OCI-M2 (cell line): ENCODE measurements around the gene LAMC3.
"Not testable (repeated sequence)": the region's sequence is repeated elsewhere in the genome, so short reads cannot be mapped to it uniquely, and the experiment has no call there.

Experiments used
- DNase-seq: peaks from one replicate; lab custom pipeline; 2025; ENCODE audit not compliant: unreplicated experiment; lab: John Stamatoyannopoulos, UW

LAMC3 gene

GRCh38 chr9:131095666-131096268 is 86.8 kb downstream of the LAMC3 start:
- DNase-seq: no peak

DNA sequence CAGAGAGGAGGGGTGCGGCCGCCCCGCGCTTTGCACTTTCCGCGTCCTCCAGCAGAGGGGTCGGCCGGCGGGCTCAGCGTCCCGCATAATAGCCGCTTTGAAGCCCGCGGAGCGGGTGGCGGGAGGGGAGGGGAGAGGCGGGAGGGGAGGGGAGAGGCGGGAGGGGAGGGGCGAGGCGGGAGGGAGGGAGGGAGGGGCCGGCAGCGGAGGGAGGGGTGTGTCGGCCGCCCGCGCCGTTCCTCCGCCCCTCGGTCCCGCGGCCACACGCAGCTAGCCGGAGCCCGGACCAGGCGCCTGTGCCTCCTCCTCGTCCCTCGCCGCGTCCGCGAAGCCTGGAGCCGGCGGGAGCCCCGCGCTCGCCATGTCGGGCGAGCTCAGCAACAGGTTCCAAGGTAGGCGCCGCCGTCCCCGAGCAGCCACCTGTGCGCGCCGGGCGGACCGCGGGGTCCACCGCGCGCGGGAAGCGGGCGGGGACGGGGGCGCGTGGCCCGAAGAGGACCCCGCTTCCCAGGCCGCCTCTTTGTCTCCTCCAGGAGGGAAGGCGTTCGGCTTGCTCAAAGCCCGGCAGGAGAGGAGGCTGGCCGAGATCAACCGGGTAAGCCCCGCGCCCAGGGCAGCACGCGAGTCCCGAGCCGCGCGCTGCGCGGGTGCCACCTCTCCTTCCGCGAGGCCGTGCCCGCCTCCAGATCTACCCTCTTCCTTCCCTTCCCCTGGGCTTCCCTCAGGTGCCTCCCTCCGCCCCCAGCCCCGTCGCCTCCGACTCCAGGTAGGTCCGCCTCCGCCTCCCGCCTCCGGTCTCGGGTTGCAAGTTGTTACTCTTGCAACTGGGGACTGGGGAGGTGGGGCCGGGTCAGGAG is 87.5 kb downstream of the LAMC3 start, which contains the start of gene AIF1L:
Gene AIF1L, plus strand, starts transcription at position 263 of the 857 bp plus-strand sequence. Its CDS starts 99 bp downstream, at position 362.
- DNase-seq: no peak

GRCh38 chr9:131097126-131097947 is 88.4 kb downstream of the LAMC3 start:
- DNase-seq: no peak

DNA sequence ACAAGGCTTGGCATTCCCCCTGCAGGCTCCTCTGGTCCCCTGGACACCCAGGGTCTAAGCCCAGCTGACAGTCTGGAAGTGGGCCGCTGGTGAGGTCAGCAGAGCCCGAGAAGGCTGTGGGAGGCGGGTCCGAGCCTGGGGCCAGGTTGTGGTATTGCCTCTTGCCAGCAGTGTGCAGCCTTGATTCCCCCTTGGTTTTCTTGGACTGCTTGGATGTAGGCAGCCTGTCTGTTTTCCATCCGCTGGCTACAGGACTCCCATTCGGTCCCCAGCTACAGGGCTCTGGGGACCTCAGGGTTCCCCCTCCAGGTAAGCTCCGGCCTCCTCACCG is 88.9 kb downstream of the LAMC3 start:
- no peak for DNase-seq

- DNase-seq: no peak
Measured at GRCh38 chr9:131098391-131099101, 89.6 kb downstream of the LAMC3 start.

GRCh38 chr9:131099102-131099606 is 90.2 kb downstream of the LAMC3 start:
- DNase-seq: no peak

- DNase-seq: not testable (repeated sequence)
Measured at GRCh38 chr9:131099845-131100244, 90.9 kb downstream of the LAMC3 start.

DNA sequence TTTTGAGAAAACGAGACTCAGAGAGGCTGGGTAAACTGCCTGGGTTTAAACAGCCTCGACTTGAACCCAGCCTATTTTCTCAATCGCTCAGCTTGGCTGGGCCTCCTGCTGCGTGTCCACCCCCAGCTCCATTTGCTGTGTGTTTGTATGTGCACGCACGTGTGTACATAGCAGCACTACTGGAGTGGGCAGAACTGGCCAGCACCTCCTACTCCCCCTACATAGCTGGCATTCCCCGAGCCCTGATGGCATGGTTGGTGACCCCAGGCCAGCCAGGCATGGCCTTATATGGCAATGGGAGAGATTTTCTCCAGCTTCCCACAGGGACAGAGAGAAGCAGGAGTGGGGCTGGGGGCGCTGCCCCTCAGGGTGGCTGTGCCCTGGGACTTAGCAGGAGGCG is 91.5 kb downstream of the LAMC3 start:
- DNase-seq: no peak

GRCh38 chr9:131101207-131101964 is 92.4 kb downstream of the LAMC3 start:
- DNase-seq: no peak

DNA sequence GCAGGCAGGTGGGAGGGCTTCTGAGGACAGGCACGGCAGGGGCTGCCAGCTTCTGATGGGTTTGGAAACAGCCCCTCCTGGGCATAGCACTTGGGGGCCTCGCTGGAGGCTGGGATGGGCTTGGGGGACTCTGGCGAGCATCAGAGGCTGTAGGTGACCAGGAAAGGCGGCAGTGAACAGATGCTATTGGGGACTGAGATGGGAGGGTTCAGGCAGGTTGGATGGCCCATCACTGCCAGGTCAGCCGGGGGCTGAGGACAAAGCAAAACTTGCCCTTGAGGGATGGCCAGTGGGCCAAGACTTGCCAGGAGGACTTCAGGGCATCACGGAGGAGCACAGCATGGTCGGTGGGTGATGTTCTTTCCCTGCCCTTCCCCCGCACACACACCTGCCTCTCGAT is 94.0 kb downstream of the LAMC3 start:
- DNase-seq: no peak

- no peak for DNase-seq
Measured at GRCh38 chr9:131103535-131103934, 94.6 kb downstream of the LAMC3 start.

GRCh38 chr9:131104016-131104740 is 95.2 kb downstream of the LAMC3 start:
- DNase-seq: no peak

DNA sequence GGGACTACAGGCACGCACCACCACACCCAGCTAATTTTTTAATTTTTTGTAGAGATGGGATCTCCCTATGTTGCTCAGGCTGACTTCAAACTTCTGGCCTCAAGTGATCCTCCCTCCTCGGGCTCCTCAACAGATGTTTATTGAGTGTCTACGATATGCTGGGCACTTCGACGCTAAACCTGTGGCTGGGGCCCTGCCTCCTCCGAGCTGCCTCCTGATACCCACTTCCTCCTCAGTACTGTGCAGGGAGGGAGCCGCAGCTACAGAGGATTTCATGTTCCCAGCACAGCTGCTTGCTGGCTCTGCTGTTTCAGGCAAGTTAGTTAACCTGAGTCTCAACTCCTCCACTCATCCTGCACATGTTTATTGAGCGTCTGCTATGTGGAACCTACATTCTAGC is 97.0 kb downstream of the LAMC3 start:
- DNase-seq: no peak

GRCh38 chr9:131107760-131108159 is 98.8 kb downstream of the LAMC3 start:
- DNase-seq: no peak

- no peak for DNase-seq
Measured at GRCh38 chr9:131111186-131111853, 102.3 kb downstream of the LAMC3 start.

DNA sequence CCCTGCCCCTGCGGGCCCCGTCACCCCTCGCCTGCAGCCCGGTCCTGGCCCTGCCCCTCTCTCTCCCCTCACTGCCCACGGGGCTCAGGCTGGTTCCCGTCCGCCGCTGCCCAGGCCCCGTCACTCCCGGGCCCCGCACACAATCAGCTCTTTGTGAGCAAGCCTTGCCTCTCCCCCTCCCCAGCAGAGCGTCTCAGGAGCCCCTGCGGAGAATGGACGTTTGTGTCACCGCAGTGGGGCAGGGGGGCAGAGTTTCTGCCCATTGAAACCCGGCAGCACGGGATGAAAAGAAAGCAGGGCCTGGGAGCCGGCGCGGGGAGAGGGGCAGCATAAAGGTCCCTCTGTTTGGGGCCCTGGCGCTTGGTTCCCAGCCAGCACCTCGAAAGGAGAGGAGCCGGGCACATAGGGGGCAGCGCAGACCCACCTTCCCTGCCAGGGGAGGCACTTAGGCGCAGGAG is 102.9 kb downstream of the LAMC3 start:
- DNase-seq: no peak

GRCh38 chr9:131112374-131113154 is 103.6 kb downstream of the LAMC3 start:
- DNase-seq: no peak

DNA sequence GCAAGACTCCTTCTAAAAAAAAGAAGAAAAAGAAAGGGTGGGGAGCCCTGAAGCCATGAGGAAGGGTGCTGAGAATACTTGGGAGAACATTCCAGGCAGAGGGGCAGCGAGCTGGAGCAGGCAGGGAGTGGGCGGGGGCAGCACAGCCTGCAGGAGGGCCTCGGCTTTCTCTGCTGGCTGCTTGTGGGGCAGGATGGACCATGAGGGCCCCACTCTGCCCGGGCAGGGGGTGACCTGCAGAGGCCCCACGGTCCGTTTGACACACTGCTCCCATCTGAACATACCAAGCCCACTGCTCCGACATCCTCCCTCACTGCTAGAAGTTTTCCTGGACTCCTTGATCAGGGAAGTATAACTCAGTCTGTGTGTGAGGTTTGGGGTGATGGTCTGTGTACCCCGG is 104.7 kb downstream of the LAMC3 start:
- DNase-seq: no peak
